GM18909 (cell line): ENCODE measurements around the gene EXOC6B.

Experiments used
- ATAC-seq: cut with Tn5 transposase; IDR thresholded peaks from one replicate; pipeline ENCODE4 v1.9.1; 2021; ENCODE audit warnings: mild to moderate bottlenecking; ENCODE audit not compliant: unreplicated experiment, poor library complexity

The EXOC6B gene

DNA sequence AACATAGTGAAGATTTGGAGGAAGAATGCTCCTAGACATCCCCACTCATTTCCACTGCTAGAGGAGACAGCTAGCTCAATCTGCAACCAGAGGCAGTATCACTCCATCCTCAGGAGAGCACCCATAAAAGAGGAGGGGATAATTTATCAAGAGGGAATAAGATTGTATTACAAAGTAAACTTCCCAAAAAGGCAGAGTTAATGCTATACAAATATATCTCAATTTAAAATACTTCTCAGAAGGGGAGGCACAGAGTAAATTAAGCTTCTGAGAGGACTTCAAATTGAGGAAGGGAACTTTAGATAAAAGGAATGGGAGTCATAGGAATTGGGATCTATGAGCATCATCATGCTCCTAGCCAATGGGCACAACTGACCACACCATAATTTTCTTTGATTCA, 29.1 kb downstream of the EXOC6B start:
- ATAC-seq, result no peak

DNA sequence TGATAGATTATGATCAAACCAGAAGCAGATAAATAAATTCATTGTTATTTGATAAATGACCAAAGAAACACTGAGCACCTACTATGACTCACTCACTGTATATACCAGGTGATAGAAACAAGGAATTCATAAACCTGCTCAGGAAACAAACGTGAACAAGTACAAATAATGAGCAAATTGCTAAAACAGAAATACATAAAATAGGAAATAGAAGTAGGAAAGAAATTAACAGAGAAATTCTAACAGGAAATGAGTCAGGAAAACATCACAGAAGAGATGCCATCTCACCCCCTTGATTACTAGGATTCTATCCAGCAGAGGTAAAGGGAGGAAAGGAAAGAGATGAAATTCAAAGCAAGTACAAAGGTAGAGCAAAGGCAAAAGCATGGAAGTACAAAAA, 31.3 kb downstream of the EXOC6B start:
- ATAC-seq, result no peak

DNA sequence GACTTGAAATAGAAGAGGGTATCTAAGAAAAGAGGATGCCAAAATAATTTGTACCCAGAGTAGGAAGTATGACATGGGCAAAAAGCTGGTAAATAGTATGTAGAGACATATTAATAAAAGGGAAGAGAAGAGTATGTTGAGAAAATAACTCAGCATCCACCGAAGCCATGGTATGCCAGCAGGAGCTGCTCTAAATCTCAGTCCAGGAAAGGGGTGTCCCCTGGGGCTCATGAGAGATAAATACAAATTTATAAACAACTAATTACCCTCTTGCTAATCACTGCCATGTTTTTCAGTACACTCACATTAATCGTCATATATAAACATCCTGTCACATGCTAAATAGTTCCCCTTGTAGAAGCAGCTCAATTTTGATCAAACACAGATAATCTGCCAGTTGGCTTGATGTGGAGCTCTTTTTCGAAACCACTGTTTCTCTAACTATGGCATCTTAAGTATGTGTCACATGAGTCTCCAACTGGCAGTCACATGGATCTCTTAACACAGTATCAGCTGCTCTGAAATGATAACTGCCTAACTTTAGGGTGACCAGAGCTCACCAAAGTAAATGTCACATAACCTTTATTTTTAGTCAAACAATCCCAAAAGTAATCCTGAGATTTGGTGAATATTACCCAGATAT, 31.9 kb downstream of the EXOC6B start:
- no peak for ATAC-seq

DNA sequence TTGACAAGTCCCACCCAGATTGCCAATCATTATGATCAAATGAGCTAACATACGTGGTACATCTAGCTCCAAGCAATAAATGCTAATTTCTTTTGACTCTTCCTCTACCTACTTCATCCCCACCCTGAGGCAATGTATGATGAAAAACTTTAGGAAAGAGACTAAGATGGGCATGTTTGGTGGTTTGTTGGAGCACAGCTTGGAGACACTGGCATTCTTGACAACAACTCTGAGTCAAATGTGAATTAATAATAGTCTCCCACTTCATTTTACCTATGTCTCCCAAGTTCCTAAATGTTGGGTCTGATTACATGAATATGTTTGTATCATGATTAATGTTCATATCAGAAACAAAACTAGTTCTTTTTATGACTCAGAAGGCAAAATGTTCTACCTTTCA, 36.6 kb downstream of the EXOC6B start:
- ATAC-seq, result no peak

DNA sequence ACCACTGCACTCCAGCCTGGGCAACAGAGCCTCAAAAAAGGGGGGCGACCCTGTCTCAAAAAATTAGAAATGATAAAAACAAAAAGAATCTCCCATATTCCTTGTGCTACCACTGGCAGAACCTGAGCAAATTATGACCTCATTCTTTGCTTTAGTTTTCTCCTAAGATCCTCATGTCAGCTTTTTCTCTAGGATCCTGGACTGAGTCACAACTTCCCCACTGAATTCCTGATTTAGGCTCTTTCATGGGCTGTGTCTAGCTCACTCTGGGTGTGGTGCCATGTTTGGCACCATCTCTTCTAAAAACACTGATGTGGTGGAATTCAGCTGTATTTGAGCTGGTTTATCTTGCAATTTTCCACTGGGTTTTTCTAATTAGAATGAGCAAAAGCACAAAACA, 37.1 kb downstream of the EXOC6B start:
- no peak for ATAC-seq

DNA sequence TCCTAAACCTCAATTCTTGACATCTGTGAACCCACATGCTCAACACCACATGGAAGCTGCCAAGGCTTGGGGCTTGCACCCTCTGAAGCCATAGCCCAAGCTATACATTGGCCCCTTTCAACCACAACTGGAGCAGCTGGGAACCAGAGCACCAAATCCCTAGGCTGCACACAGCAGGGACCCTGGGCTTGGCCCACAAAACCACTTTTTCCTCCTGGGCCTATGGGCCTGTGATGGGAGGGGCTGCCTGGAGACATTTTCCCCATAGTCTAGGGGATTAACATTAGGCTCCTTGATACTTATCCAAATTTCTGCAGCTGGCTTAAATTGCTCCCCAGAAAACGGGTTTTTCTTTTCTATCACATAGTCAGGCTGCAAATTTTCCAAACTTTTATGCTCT, 40.3 kb downstream of the EXOC6B start:
- no peak for ATAC-seq

DNA sequence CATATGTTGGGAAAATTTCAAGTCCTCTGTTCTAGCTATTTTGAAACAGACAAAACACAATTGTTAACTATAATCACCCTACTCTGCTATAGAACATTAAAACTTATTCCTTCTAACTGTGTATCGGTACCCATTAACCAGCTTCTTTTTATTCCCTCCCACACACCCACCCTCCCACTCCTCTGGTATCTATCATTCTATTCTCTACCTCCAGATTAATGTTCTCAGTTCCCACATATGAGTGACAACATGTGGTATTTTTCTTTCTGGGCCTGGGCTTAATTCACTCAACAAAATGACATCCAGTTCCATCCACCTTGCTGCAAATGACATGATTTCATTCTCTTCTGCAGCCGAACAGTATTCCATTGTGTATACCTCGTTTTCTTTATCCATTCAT, 43.3 kb downstream of the EXOC6B start:
- no peak for ATAC-seq

DNA sequence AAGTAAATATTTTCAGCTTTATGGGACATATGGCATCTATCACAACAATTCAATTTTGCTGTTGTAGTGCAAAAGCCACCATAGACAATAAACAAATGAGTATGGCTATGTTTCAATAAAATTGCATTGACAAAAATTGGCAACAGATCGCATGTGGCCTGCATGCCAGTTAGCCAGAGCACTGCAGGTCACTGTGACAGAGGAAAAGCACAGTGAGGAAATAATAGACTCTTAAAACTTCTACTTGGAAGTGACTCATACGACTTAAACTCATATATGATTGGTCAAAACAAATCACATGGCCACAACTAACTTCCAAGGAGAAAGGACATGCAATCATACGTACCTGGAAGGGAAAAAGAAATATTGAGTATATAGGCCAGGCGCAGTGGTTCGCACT, 44.4 kb downstream of the EXOC6B start:
- ATAC-seq, result no peak

DNA sequence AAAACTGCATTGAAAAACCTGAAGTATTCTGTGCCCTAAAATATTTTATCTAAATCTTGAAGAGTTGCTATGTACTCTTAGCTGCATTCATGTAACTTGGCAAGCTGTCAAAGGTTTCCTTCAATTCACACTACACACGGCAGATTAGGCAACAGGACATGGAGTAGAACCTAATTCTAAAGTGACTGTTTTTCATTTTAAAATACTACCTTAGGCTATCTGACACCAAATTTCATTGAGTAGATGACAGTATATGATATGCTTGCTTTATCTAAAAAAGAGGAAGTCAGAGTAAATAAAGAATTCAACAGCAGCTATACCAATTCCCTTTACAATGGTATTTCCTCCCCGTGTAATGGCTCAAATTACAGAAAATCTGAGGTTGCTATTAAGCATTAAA, 45.4 kb downstream of the EXOC6B start:
- ATAC-seq, result no peak

DNA sequence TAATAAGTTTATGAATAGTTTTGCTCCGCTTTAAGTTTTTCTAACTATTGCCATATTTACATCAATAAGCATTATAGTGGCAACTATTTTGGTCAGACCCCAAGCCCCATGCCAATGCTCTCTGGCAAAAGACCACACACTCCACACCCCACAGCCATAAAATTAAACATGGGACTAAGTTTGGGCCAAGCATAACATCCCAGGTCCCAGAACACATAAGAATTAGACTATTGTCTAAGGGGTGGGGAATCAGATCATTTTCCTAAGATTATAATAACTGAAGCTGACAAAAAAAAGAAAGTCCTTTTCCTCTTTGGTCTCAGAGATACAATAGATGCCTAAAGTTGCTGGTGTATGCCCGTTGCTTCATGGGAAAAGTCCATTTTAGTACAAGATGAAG, 46.3 kb downstream of the EXOC6B start:
- no peak for ATAC-seq

DNA sequence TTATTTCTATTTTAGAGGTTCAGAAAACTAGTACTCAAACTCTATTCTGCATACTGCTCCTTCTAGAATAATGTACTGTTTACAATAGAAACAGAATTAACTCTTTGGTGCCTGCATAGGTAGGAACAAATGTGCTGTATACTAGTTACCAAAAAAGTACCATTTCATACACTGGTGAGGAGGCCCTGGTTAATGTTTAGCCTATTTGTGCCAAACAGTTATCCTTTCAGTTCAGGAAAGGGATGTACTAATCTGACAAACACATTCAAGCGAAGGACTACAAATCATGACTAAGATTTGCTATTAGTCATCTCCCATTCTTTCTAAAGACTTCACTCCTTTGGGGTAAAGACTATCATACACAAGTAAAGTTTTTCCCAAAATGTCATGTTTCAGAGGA, 47.4 kb downstream of the EXOC6B start:
- ATAC-seq, result no peak

DNA sequence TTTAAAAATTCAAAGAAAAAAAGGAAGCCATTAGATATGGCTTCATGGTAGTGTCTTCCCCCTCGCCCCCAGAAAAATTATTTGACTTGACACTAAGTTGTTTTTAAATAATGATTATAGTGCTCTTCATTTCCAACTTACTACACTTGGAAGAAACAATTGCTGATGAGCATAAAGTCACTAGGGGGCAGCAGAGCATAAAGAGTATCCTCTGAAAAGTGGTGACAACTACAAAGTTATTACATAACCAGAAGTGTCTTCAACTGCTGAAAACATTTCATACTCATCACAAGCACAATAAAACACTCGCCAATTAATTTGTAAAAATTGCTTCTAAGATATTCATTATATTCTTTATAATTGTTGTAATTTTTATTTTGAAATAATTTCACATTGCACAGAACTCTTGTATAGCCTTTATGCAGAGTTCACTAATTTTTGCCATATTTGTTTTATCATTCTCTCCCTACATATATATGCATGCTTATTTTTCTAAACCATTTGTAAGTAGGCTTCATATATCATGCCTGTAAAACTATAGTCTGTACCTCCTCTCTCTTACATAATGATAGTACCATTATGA, 54.9 kb downstream of the EXOC6B start:
- no peak for ATAC-seq

DNA sequence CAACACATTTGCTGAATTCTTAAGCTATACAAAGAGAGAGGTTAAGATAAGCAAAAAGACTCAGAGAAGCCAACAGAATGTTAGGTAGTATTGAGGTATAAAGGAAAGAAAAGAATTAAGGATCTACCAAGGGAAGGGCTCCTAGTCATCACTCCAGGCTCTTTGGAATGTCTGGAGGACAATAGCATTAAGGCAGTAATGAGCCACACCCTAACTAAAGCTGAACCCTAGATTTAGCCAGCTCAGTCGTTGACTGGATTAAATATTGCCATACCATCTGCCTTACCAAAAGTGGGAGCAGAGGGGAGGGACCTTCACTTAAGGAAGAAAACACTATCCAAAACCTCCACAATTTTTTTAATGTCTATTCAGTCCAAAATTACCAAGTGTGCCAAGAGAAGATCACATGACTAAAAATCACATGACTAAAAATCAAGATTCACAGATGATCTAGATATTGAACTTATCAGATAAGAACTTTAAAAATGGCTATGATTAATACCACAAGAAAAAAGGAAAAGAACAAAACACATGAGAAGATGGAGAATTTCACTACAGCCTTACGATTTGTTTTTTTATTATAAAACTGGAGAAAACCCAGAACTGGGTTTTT, 59.7 kb downstream of the EXOC6B start:
- no peak for ATAC-seq

DNA sequence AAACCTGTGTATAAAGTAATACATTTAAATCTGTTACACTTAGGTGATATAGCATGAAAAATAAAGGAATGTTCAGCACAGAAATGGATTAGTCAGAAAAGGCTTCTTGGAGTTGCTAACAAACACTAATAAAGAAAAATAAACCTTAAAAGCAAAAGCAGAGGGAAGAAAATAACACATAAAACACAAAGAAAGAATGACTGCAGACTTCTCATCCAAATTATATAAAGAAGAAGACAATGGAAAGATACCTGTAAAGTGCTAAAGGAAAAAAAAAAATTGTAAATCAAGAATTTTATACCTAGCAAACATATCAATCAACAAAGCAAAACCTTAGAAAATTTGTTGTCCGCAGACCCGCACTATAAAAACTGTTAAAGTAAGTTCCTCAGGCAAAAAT, 63.6 kb downstream of the EXOC6B start:
- no peak for ATAC-seq

DNA sequence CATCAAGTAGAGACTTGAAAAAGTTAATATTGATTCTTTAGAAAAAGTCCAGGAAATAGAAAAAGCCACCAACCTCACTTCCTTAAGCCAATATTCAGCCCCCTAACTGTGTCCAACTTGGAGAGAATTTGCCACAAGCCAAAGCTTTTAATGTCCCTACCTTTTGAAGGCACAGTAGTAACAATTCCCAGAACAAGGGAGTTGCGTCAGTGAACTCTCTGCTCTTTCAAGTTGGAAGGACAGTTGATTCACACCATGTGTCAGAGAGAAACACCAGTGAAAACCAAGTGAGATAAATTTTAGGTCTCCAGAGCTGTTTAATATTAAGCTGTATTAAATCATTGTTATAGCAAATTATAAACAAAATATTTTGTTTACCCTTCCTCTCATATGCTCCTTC, 66.1 kb downstream of the EXOC6B start:
- no peak for ATAC-seq

DNA sequence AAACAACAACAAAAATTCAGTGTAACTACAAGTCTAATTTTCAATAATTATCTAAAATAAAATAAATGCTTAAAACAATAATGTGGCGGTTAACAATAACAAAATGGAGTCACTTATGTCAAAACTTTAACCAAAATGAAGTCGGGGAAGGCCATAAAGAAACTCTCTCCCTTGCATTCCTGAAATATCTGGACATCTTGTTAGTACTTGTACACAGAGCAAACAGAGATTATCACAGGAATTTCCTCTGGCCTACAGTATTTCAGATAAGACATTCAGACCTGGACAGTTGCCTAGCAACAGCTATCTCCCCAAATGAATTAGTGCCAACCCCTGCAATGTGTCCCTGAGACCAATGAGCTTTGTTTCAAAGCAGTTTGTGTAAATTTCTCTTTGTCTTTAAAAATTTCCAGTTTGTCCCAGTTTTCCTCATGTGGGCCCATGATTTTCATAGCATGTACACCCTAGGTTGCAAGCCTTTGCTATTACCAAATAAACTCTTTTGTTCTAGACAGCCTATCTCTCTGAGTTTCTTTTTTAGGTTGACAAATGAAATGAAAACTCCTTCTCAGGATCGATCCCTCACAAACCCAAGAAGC, 68.6 kb downstream of the EXOC6B start:
- no peak for ATAC-seq

DNA sequence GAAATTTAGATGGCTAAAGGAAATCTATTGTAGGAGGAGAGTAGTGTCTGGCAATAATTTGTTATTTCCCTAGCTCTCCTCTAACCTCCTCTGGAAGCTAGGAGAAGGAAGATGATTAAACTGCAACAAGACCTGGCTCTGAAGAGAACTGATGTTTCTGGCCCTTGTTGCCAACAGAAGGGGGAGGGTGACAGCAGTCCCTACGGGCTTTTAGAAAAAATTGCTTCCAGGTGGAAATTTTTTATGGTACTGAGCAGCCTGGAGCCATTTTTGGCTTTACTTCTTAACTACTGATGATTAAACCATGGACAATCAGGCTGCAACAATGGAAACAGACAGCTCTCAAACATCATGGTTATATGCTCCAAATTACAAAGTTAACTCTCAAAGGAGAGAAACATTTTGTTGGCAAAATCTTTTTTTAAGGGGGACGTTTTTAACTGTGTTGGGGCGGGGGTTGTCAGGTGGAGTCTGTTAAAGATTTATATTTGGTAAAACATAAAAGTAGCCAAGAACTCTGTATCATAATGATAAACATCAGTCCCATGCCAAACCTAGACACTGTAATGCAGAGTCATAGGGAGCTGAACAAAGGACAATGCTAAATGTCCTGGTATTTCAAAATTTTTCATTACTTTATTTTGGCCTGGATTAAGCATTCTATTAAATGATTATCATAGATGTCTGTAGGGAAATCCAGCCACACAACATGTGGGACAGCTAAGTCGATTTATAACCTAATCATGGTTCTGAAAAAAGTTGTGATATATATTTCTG, 70.0 kb downstream of the EXOC6B start:
- ATAC-seq, result no peak

DNA sequence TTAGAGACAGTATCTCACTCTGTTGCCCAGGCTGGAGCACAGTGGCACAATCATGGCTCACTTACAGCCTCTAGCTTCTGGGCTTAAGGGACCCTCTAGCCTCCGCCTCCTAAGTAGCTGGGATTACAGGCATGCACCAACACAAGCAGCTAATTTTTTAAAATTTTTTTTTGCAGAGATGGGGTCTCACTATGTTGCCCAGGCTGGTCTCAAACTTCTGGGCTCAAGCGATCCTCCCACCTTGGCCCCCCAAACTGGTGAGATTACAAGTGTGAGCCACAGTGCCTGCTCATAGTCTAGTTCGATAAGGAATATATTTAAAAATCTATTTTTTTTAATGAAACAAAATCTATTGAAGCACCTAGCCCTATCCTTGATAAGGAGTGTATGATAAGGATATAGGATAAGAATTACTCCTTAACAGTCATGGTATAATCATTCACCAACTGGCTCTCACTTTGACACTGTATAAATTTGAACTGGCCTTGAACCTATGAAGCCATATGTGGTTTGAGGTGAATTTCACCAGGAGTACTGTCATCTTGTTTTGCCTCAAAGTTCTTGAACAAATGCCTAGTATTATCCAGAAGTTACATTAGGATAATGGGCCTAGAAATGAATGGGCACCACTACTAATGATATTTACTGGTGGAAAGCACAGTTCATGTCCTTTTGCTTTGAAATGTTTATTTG, 71.1 kb downstream of the EXOC6B start:
- ATAC-seq, result no peak

DNA sequence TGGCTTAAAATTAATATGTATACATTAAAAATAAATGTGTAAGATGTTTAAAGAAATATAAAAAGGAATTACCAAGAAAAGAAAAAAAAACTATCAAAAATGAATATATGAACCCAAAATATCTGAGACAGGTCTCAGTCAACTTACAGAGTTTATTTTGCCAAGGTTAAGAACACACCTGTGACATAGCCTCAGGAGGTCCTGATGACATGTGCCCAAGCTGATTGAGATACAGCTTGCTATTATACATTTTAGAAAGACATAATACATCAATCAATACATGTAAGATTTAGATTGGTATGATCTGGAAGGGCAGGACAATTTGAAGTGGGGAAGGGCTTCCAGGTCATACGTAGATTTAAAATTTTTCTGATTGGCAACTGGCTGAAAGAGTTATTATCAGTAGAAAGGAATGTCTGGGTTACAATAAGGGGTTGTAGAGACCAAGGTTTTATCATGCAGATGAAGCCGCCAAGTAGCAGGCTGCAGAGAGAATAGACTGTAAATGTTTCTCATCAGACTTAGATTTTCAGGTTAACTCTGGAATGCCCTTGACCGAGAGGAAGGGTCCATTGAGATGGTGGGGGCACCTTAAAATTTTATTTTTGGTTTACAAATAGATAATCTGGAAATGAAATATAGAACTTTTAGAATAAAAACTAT, 74.7 kb downstream of the EXOC6B start:
- ATAC-seq, result no peak

DNA sequence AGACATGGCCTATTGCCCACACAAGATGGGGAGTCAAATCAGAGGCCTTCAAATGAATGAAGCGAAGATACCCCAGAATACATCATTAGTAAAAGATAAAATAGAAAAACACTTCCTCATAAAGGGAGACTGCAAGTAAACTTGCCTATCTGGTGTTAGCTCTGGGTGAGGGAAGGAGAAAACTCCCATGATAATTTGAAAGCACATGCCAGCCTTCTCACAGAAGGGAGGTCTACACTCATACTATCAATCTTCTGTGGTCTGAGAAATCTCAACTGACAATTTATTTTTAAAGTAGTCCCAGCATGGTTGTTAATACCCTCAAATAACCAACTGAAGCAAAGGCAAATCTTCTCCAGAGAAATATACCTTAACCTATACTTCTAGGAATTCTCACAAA, 75.4 kb downstream of the EXOC6B start:
- ATAC-seq, result no peak
